Raji (cell line): Measurements from ENCODE around the gene TMEM52.

ENCODE experiments used
- POLR2A ChIP-seq: IDR thresholded peaks from 2 replicates; pipeline ENCODE4 v1.6.1; 2011; ENCODE audit warnings: low read depth, low read length, control low read depth; ENCODE audit not compliant: insufficient read depth

TMEM52 gene

GRCh38 chr1:1954831-1955441 is 35.9 kb upstream of the TMEM52 start:
- no peak for TF ChIP-seq POLR2A

- no peak for TF ChIP-seq POLR2A
Observed at GRCh38 chr1:1954015-1954414, 34.9 kb upstream of the TMEM52 start.

- no peak for TF ChIP-seq POLR2A
Observed at GRCh38 chr1:1950940-1951339, 31.9 kb upstream of the TMEM52 start.

GRCh38 chr1:1948783-1949182 is 29.7 kb upstream of the TMEM52 start:
- TF ChIP-seq POLR2A = no peak

GRCh38 chr1:1947493-1947892 is 28.4 kb upstream of the TMEM52 start:
- no peak for TF ChIP-seq POLR2A

- no peak for TF ChIP-seq POLR2A
Observed at GRCh38 chr1:1946540-1946939, 27.5 kb upstream of the TMEM52 start.

GRCh38 chr1:1945782-1946393 is 26.8 kb upstream of the TMEM52 start:
- TF ChIP-seq POLR2A = no peak

GRCh38 chr1:1943834-1944570 is 24.9 kb upstream of the TMEM52 start:
- no peak for TF ChIP-seq POLR2A

- TF ChIP-seq POLR2A = no peak
Observed at GRCh38 chr1:1942753-1943656, 23.9 kb upstream of the TMEM52 start.

GRCh38 chr1:1941868-1942752 is 23.0 kb upstream of the TMEM52 start:
- no peak for TF ChIP-seq POLR2A

GRCh38 chr1:1941211-1941841 is 22.2 kb upstream of the TMEM52 start:
- no peak for TF ChIP-seq POLR2A

GRCh38 chr1:1940123-1940425 is 21.0 kb upstream of the TMEM52 start:
- no peak for TF ChIP-seq POLR2A

- TF ChIP-seq POLR2A = no peak
Observed at GRCh38 chr1:1939296-1940122, 20.4 kb upstream of the TMEM52 start.
